Measurements from ENCODE around the gene SNRNP48. TPM values are rescaled to one million over a fixed set of nuclear protein-coding genes. Genes with fewer than 3 reads are reported as not detected.
A peak's percentile ranks its signal among the peaks of the same experiment; 100 is the strongest.

SNRNP48 gene
- polyA plus RNA-seq, 2 donors = 3.2 to 3.5 TPM

DNA sequence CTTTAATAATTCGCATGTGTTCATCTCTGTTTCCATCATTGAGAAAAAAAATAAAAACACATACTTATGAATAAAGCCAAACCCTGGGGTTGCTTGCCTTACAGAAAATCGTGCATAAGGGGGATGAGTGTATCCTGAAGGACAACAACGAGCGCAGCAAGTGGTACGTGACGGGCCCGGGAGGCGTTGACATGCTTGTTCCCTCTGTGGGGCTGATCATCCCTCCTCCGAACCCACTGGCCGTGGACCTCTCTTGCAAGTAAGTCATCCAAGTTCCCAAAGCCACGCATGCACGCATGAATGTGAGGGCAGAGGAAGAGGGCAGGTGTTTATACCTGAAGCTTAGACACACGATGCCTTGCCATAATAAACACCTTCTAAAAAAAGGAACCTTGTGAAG lies 20.9 kb upstream of the SNRNP48 start:
- Histone ChIP-seq H3K27me3 (ENCODE audit: control insufficient read depth in 1 of 2, insufficient read depth in 2 of 2, low read length in 2 of 2) (no peaks in the 10 kb centered on the region), H3K27ac (ENCODE audit: low read depth in 2 of 2, low read length in 1 of 2) (peak overlapping the region in 1 of 2 donors; percentile 4), H3K9me3 (ENCODE audit: control insufficient read depth in 2 of 2, insufficient read depth in 1 of 2, low read depth in 1 of 2, low read length in 1 of 2) (no peaks in the 10 kb centered on the region), H3K36me3 (ENCODE audit: control insufficient read depth in 2 of 2, insufficient read depth in 2 of 2, low read length in 1 of 2) (peaks cover 9 to 33% of the 10 kb centered on the region in 2 donors), H3K4me1 (ENCODE audit: control insufficient read depth in 2 of 2, insufficient read depth in 2 of 2, low read length in 1 of 2) (no peaks in the 10 kb centered on the region), H3K4me3 (ENCODE audit: low read depth in 1 of 2, low read length in 2 of 2) (no peak overlapping the region)
- 91 to 94% methylated on average over 13 of the region's 13 CpGs for WGBS, 2 donors

DNA sequence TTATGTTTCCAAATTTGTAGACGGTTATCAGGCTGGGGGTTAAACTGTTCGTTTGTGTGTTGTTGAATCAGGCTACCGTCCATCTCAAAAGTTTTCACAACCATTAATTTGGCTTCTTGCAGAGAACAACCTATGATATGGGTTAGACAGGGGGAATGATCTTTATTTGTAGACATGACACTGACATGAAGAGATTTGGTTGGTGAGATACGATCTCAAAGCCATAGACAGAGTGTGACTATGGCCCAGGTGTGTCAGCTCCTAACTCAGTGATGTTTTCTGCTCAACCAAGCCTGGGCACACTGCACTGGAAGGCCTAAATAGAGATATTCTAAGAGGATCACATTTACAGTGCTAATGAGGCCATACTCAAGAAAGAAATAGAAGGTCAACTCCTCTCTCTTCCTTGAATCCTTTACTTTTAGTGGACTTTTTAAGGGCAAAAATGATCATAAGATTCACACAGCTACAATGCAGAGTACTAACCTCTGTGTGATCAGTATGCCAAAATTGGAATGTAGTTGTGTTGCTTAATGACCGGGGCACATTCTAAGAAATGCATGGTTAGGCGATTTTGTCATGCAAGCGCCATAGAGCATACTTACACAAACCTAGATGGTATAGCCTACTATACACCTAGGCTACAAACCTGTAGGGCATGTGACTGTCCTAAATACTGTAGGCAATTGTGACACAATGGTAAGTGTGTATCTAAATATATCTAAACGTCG lies 17.6 kb upstream of the SNRNP48 start:
- H3K27ac ChIP-seq (ENCODE audit: low read depth in 2 of 2, low read length in 1 of 2) = no peak overlapping the region
- 91 to 92% methylated on average over 9 of the region's 9 CpGs for WGBS, 2 donors
- H3K4me3 ChIP-seq (ENCODE audit: low read depth in 1 of 2, low read length in 2 of 2) = no peak overlapping the region
- H3K4me1 ChIP-seq (ENCODE audit: control insufficient read depth in 2 of 2, insufficient read depth in 2 of 2, low read length in 1 of 2) = no peaks in the 10 kb centered on the region
- H3K27me3 ChIP-seq (ENCODE audit: control insufficient read depth in 1 of 2, insufficient read depth in 2 of 2, low read length in 2 of 2) = no peaks in the 10 kb centered on the region
- peaks cover 3 to 28% of the 10 kb centered on the region in 2 donors for H3K36me3 ChIP-seq (ENCODE audit: control insufficient read depth in 2 of 2, insufficient read depth in 2 of 2, low read length in 1 of 2)
- no peaks in the 10 kb centered on the region for H3K9me3 ChIP-seq (ENCODE audit: control insufficient read depth in 2 of 2, insufficient read depth in 1 of 2, low read depth in 1 of 2, low read length in 1 of 2)

DNA sequence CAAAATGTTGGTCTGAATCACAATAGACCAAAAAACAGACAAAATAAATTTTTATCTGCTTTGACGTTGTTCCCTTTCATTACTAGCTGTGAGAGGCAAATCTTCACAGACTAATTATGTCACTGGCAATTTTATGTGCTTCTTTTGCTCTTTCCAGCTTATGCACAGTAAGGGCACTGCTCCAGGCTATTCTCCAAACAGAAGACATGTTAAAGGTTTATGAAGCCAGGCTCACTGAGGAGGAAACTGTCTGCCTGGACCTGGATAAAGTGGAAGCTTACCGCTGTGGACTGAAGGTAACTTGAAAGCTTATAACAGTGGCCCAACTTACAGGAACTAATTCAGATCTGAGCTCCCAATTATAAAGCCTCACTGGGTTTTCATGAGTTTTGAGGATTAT lies 15.5 kb upstream of the SNRNP48 start:
- no peak overlapping the region for H3K27ac ChIP-seq (ENCODE audit: low read depth in 2 of 2, low read length in 1 of 2)
- H3K4me3 ChIP-seq (ENCODE audit: low read depth in 1 of 2, low read length in 2 of 2) = no peak overlapping the region
- H3K36me3 ChIP-seq (ENCODE audit: control insufficient read depth in 2 of 2, insufficient read depth in 2 of 2, low read length in 1 of 2) = peaks cover 3 to 21% of the 10 kb centered on the region in 2 donors
- H3K9me3 ChIP-seq (ENCODE audit: control insufficient read depth in 2 of 2, insufficient read depth in 1 of 2, low read depth in 1 of 2, low read length in 1 of 2) = no peaks in the 10 kb centered on the region
- no peaks in the 10 kb centered on the region for H3K27me3 ChIP-seq (ENCODE audit: control insufficient read depth in 1 of 2, insufficient read depth in 2 of 2, low read length in 2 of 2)
- WGBS, 2 donors = 72 to 82% methylated on average over 2 of the region's 2 CpGs
- H3K4me1 ChIP-seq (ENCODE audit: control insufficient read depth in 2 of 2, insufficient read depth in 2 of 2, low read length in 1 of 2) = no peaks in the 10 kb centered on the region

DNA sequence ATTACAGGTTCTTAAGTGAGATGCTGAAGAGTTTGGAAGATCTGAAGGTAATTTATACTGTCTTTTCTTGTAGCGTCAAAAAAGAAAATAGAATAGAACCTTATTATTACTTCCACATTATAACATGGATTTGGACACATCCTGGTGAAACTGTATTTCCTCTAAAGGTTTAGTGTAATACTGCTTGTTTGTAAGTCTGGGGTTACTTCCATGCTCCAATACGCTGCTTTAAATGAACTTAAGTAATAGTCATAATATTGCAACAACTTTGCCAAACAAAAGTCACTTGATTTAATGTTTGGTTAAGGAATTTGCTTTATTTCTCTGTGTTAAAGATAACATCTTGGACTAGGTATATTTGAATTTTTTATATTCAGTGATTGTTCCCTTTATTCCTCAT lies 11.5 kb upstream of the SNRNP48 start:
- Histone ChIP-seq H3K4me3 (ENCODE audit: low read depth in 1 of 2, low read length in 2 of 2) (no peak overlapping the region), H3K27ac (ENCODE audit: low read depth in 2 of 2, low read length in 1 of 2) (no peak overlapping the region), H3K36me3 (ENCODE audit: control insufficient read depth in 2 of 2, insufficient read depth in 2 of 2, low read length in 1 of 2) (peaks cover 3 to 31% of the 10 kb centered on the region in 2 donors), H3K27me3 (ENCODE audit: control insufficient read depth in 1 of 2, insufficient read depth in 2 of 2, low read length in 2 of 2) (no peaks in the 10 kb centered on the region), H3K9me3 (ENCODE audit: control insufficient read depth in 2 of 2, insufficient read depth in 1 of 2, low read depth in 1 of 2, low read length in 1 of 2) (no peaks in the 10 kb centered on the region), H3K4me1 (ENCODE audit: control insufficient read depth in 2 of 2, insufficient read depth in 2 of 2, low read length in 1 of 2) (no peaks in the 10 kb centered on the region)
- 4 to 41% methylated on average over 2 of the region's 2 CpGs for WGBS, 2 donors

DNA sequence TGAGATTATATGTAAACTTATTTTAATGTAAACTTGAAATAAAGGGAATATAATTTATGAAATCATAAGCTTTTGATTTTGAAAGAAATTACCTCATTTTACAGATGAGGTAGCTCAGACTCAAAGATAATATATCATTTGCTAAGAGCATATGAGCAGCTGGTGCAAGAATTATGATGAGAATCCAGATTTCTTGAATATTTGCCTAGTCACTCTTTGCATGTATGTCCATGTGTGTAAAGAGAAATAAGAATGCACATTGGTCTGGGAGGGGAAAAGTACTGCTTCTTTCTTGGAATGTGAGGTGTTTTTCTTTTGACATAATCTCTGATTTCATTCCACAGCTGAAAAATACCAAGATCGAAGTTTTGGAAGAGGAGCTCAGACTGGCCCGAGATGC lies 11.1 kb upstream of the SNRNP48 start:
- no peak overlapping the region for H3K4me3 ChIP-seq (ENCODE audit: low read depth in 1 of 2, low read length in 2 of 2)
- no peaks in the 10 kb centered on the region for H3K9me3 ChIP-seq (ENCODE audit: control insufficient read depth in 2 of 2, insufficient read depth in 1 of 2, low read depth in 1 of 2, low read length in 1 of 2)
- H3K27ac ChIP-seq (ENCODE audit: low read depth in 2 of 2, low read length in 1 of 2) = no peak overlapping the region
- peaks cover 4 to 35% of the 10 kb centered on the region in 2 donors for H3K36me3 ChIP-seq (ENCODE audit: control insufficient read depth in 2 of 2, insufficient read depth in 2 of 2, low read length in 1 of 2)
- no peaks in the 10 kb centered on the region for H3K4me1 ChIP-seq (ENCODE audit: control insufficient read depth in 2 of 2, insufficient read depth in 2 of 2, low read length in 1 of 2)
- WGBS, 2 donors = 87 to 95% methylated on average over 2 of the region's 2 CpGs
- no peaks in the 10 kb centered on the region for H3K27me3 ChIP-seq (ENCODE audit: control insufficient read depth in 1 of 2, insufficient read depth in 2 of 2, low read length in 2 of 2)

DNA sequence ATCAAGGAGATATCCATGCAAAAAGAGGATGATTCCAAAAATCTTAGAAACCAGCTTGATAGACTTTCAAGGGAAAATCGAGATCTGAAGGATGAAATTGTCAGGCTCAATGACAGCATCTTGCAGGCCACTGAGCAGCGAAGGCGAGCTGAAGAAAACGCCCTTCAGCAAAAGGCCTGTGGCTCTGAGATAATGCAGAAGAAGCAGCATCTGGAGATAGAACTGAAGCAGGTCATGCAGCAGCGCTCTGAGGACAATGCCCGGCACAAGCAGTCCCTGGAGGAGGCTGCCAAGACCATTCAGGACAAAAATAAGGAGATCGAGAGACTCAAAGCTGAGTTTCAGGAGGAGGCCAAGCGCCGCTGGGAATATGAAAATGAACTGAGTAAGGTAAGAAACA lies 10.1 kb upstream of the SNRNP48 start:
- Histone ChIP-seq H3K4me1 (ENCODE audit: control insufficient read depth in 2 of 2, insufficient read depth in 2 of 2, low read length in 1 of 2) (no peaks in the 10 kb centered on the region), H3K36me3 (ENCODE audit: control insufficient read depth in 2 of 2, insufficient read depth in 2 of 2, low read length in 1 of 2) (peaks cover 10 to 42% of the 10 kb centered on the region in 2 donors), H3K27ac (ENCODE audit: low read depth in 2 of 2, low read length in 1 of 2) (no peak overlapping the region), H3K9me3 (ENCODE audit: control insufficient read depth in 2 of 2, insufficient read depth in 1 of 2, low read depth in 1 of 2, low read length in 1 of 2) (no peaks in the 10 kb centered on the region), H3K4me3 (ENCODE audit: low read depth in 1 of 2, low read length in 2 of 2) (no peak overlapping the region), H3K27me3 (ENCODE audit: control insufficient read depth in 1 of 2, insufficient read depth in 2 of 2, low read length in 2 of 2) (no peaks in the 10 kb centered on the region)
- 94 to 95% methylated on average over 9 of the region's 9 CpGs for WGBS, 2 donors

DNA sequence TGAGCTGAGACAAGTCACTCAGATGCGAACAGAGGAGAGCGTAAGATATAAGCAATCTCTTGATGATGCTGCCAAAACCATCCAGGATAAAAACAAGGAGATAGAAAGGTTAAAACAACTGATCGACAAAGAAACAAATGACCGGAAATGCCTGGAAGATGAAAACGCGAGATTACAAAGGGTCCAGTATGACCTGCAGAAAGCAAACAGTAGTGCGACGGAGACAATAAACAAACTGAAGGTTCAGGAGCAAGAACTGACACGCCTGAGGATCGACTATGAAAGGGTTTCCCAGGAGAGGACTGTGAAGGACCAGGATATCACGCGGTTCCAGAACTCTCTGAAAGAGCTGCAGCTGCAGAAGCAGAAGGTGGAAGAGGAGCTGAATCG lies 9.5 kb upstream of the SNRNP48 start:
- H3K36me3 ChIP-seq (ENCODE audit: control insufficient read depth in 2 of 2, insufficient read depth in 2 of 2, low read length in 1 of 2) = peaks cover 10 to 44% of the 10 kb centered on the region in 2 donors
- H3K4me1 ChIP-seq (ENCODE audit: control insufficient read depth in 2 of 2, insufficient read depth in 2 of 2, low read length in 1 of 2) = peaks cover 0 to 2% of the 10 kb centered on the region in 2 donors
- peak overlapping the region in 1 of 2 donors; percentile 9 for H3K27ac ChIP-seq (ENCODE audit: low read depth in 2 of 2, low read length in 1 of 2)
- no peaks in the 10 kb centered on the region for H3K27me3 ChIP-seq (ENCODE audit: control insufficient read depth in 1 of 2, insufficient read depth in 2 of 2, low read length in 2 of 2)
- H3K9me3 ChIP-seq (ENCODE audit: control insufficient read depth in 2 of 2, insufficient read depth in 1 of 2, low read depth in 1 of 2, low read length in 1 of 2) = no peaks in the 10 kb centered on the region
- WGBS, 2 donors = 70 to 75% methylated on average over 13 of the region's 13 CpGs
- H3K4me3 ChIP-seq (ENCODE audit: low read depth in 1 of 2, low read length in 2 of 2) = no peak overlapping the region

DNA sequence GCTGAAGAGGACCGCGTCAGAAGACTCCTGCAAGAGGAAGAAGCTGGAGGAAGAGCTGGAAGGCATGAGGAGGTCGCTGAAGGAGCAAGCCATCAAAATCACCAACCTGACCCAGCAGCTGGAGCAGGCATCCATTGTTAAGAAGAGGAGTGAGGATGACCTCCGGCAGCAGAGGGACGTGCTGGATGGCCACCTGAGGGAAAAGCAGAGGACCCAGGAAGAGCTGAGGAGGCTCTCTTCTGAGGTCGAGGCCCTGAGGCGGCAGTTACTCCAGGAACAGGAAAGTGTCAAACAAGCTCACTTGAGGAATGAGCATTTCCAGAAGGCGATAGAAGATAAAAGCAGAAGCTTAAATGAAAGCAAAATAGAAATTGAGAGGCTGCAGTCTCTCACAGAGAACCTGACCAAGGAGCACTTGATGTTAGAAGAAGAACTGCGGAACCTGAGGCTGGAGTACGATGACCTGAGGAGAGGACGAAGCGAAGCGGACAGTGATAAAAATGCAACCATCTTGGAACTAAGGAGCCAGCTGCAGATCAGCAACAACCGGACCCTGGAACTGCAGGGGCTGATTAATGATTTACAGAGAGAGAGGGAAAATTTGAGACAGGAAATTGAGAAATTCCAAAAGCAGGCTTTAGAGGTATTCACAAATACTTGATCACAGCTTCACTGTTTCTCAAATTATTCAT lies 8.9 kb upstream of the SNRNP48 start:
- Histone ChIP-seq H3K9me3 (ENCODE audit: control insufficient read depth in 2 of 2, insufficient read depth in 1 of 2, low read depth in 1 of 2, low read length in 1 of 2) (no peaks in the 10 kb centered on the region), H3K27ac (ENCODE audit: low read depth in 2 of 2, low read length in 1 of 2) (peak overlapping the region in 1 of 2 donors; percentile 9), H3K36me3 (ENCODE audit: control insufficient read depth in 2 of 2, insufficient read depth in 2 of 2, low read length in 1 of 2) (peaks cover 10 to 44% of the 10 kb centered on the region in 2 donors), H3K4me3 (ENCODE audit: low read depth in 1 of 2, low read length in 2 of 2) (no peak overlapping the region), H3K4me1 (ENCODE audit: control insufficient read depth in 2 of 2, insufficient read depth in 2 of 2, low read length in 1 of 2) (peaks cover 0 to 2% of the 10 kb centered on the region in 2 donors), H3K27me3 (ENCODE audit: control insufficient read depth in 1 of 2, insufficient read depth in 2 of 2, low read length in 2 of 2) (no peaks in the 10 kb centered on the region)
- WGBS, 2 donors = 77 to 81% methylated on average over 14 of the region's 14 CpGs

DNA sequence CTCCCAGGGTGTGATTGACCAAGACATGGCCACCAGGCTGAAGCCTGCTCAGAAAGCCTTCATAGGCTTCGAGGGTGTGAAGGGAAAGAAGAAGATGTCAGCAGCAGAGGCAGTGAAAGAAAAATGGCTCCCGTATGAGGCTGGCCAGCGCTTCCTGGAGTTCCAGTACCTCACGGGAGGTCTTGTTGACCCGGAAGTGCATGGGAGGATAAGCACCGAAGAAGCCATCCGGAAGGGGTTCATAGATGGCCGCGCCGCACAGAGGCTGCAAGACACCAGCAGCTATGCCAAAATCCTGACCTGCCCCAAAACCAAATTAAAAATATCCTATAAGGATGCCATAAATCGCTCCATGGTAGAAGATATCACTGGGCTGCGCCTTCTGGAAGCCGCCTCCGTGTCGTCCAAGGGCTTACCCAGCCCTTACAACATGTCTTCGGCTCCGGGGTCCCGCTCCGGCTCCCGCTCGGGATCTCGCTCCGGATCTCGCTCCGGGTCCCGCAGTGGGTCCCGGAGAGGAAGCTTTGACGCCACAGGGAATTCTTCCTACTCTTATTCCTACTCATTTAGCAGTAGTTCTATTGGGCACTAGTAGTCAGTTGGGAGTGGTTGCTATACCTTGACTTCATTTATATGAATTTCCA lies 4.6 kb upstream of the SNRNP48 start:
- 96 to 97% methylated on average over 28 of the region's 28 CpGs for WGBS, 2 donors

More for the DNA sequence above, 4.6 kb upstream of the SNRNP48 start:
- Histone ChIP-seq H3K27ac (ENCODE audit: low read depth in 2 of 2, low read length in 1 of 2) (no peak overlapping the region), H3K36me3 (ENCODE audit: control insufficient read depth in 2 of 2, insufficient read depth in 2 of 2, low read length in 1 of 2) (peaks cover 7 to 35% of the 10 kb centered on the region in 2 donors), H3K4me1 (ENCODE audit: control insufficient read depth in 2 of 2, insufficient read depth in 2 of 2, low read length in 1 of 2) (peaks cover 0 to 2% of the 10 kb centered on the region in 2 donors), H3K27me3 (ENCODE audit: control insufficient read depth in 1 of 2, insufficient read depth in 2 of 2, low read length in 2 of 2) (no peaks in the 10 kb centered on the region), H3K4me3 (ENCODE audit: low read depth in 1 of 2, low read length in 2 of 2) (no peak overlapping the region), H3K9me3 (ENCODE audit: control insufficient read depth in 2 of 2, insufficient read depth in 1 of 2, low read depth in 1 of 2, low read length in 1 of 2) (no peaks in the 10 kb centered on the region)
